ENCODE results near the gene CTSD. TPM values are rescaled to one million over a fixed set of nuclear protein-coding genes. Genes with fewer than 3 reads are reported as not detected.

Gene CTSD
- total RNA-seq, 4 donors from 2014 or later: 385 to 583 (median 429) TPM

DNA sequence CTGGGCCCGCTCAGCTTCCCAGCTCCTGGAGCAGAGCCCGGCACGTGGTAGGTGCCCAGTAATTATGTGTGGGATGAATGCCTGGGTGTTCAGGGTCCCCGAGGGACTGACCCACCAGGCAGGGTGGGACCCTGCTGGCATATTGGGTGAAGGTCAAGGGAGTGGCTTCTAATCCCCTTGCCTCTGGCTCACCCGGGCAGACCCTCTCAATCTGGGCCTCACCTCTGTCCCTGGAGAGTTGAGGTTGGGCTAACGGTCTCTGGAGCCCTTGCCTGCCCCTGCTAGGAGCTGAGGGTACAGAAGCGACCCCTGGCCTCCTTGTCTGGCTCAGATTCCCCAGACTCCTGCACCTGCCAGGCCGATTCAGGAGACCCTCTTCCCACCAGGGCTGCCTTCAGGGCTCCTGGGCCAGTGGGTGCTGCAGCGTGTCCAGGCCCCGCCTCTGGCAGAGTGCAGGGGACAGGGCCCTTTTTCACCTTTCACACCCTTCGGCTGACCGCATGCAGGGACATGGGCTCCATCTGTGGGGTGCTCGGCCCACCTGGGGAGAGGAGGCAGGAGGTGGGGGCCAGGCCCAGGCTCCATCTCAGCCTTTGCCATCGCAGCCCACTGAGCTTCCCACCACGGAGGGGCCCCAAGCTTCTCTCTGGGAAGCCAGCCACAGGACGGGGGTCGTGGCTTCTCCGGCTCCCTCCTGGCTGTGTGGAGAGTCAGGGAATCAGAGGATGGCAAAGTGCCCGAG, 3.8 kb upstream of the CTSD start:
- H3K4me3 ChIP-seq: no peak overlapping the region
- no peak for TF ChIP-seq POLR2A (IDR thresholded peaks at IDR 0.05)
- no peak for TF ChIP-seq EP300 (IDR thresholded peaks at IDR 0.05)
- TF ChIP-seq, protein P1, sequence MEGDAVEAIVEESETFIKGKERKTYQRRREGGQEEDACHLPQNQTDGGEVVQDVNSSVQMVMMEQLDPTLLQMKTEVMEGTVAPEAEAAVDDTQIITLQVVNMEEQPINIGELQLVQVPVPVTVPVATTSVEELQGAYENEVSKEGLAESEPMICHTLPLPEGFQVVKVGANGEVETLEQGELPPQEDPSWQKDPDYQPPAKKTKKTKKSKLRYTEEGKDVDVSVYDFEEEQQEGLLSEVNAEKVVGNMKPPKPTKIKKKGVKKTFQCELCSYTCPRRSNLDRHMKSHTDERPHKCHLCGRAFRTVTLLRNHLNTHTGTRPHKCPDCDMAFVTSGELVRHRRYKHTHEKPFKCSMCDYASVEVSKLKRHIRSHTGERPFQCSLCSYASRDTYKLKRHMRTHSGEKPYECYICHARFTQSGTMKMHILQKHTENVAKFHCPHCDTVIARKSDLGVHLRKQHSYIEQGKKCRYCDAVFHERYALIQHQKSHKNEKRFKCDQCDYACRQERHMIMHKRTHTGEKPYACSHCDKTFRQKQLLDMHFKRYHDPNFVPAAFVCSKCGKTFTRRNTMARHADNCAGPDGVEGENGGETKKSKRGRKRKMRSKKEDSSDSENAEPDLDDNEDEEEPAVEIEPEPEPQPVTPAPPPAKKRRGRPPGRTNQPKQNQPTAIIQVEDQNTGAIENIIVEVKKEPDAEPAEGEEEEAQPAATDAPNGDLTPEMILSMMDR (IDR thresholded peaks at IDR 0.05): no peak

DNA sequence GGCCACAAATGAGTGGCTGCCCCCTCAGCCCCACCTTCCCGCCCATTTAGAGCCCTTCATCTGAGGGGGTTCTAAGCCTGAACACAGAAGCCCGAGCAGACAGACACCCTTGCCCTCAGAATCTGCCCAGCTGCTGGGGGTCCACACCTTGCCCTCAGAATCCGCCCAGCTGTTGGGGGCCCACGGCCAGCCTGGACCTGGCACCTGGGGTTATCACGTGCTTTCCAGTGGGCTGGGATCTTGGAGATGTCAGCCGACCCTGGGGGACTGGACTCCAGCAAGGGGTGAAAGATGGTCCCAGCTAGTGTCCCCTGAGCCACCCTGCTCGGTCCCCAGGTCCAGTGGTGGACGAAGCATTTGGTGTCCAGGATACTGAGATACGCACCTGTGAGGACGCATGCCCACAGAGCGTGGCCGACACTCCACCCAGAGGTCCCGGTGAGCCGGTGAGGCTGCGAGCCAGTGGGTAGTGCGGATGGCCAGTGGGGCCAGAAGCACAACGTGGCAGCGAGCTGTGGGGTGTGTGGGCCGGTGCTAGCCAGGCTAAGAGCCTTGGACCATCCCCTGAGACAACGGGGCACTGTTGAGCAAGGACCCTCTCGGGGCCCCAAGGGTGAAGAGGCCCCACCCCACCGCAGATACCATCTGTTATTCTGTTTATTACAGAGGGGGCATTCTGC, 3.1 kb upstream of the CTSD start:
- no peak for DNase-seq (ENCODE audit: low spot score in 2 of 2)
- Histone ChIP-seq H3K27ac (no peak overlapping the region), H3K36me3 (no peaks in the 10 kb centered on the region), H3K9me3 (no peaks in the 10 kb centered on the region), H3K4me1 (peaks cover 0 to 22% (median 15%) of the 10 kb centered on the region in 4 donors), H3K27me3 (no peaks in the 10 kb centered on the region), H3K4me3 (no peak overlapping the region)
- TF ChIP-seq, protein P1 (IDR thresholded peaks at IDR 0.05): no peak
- TF ChIP-seq EP300 (IDR thresholded peaks at IDR 0.05) (no peak), POLR2A (IDR thresholded peaks at IDR 0.05) (no peak)
- 82 to 94% methylated on average over 5 to 18 of the region's 22 CpGs for WGBS, 2 donors

More for the DNA sequence above, 3.8 kb upstream of the CTSD start:
- Histone ChIP-seq H3K27me3 (no peaks in the 10 kb centered on the region), H3K4me1 (peaks cover 0 to 22% (median 11%) of the 10 kb centered on the region in 4 donors), H3K27ac (no peak overlapping the region), H3K36me3 (no peaks in the 10 kb centered on the region), H3K9me3 (no peaks in the 10 kb centered on the region)
- 72 to 94% methylated on average over 13 to 14 of the region's 19 CpGs for WGBS, 2 donors
- no peak for DNase-seq (ENCODE audit: low spot score in 2 of 2)

DNA sequence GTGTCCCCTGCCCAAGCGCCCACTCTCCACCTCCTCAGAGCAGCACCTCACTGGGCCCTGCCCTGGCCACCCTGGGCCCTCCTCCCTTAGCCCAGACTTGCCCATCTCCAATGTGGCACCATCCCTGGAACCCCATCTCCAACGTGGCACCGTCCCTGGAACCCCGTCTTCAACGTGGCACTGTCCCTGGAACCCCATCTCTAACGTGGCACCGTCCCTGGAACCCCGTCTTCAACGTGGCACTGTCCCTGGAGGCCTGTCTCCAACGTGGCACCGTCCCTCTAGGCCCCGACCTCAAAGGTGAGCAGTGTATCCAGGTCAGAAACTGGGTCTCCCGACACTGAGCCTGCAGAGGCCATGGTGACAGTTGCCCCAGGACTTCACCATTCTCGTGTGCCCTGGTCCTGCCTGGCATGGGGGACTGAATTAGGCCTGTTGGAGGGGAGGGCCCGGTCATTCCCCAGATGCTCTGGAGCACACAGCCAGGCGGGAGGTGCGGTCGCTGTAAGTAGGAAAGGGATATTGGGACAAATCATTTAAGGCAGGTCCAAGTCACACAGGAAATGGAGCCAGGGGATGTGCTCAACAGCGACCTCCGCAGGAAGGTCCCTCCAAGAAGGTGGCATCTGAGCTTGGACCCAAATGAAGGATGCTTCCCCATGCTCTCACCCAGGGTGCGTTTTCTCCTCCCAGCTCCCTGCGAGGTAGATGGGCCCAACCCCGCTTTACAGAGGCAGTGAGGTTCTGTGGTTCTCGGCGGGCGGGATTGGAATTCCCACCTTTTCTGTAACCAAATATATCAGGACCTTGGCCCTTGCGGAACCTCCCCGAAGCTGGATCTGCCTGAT, 2.4 kb upstream of the CTSD start:
- no peaks in the 10 kb centered on the region for H3K9me3 ChIP-seq
- H3K4me3 ChIP-seq: no peak overlapping the region
- H3K27ac ChIP-seq: no peak overlapping the region
- no peaks in the 10 kb centered on the region for H3K27me3 ChIP-seq
- DNase-seq (ENCODE audit: low spot score in 2 of 2): no peak
- TF ChIP-seq POLR2A (IDR thresholded peaks at IDR 0.05) (no peak), EP300 (IDR thresholded peaks at IDR 0.05) (no peak)
- TF ChIP-seq, protein P1 (IDR thresholded peaks at IDR 0.05): no peak
- 83 to 88% methylated on average over 26 to 28 of the region's 28 CpGs for WGBS, 2 donors
- H3K36me3 ChIP-seq: peaks cover 0 to 2% (median 0%) of the 10 kb centered on the region in 3 donors
- H3K4me1 ChIP-seq: peaks cover 0 to 28% (median 22%) of the 10 kb centered on the region in 4 donors

DNA sequence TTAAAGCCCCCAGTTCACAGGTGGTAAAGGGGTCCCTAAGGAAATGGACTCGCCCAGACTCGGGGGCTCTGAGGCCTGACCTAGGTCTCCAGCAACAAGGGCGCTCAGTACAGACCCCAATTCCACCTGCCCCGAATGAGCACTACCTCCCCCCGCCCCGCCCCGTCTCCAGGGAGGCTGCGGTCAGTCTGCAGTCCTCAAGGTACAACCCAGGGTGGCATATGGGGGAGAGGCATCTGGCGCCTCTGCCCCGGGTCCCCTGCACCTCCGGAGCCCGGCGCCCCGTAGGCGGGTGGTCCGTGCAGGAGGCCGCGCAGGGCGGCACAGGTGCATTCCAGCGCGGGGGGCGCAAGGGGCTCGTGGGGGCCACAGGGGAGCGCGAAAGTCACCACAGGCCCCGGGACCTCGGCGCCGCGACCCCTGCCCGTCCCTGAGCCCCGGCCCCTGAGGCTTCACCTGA, 361 bp downstream of the CTSD start:
- peak overlapping the region; percentile 70 to 100 (median 98) for H3K4me3 ChIP-seq
- 4 to 5% methylated on average over 7 to 11 of the region's 32 CpGs for WGBS, 2 donors
- no peak for DNase-seq (ENCODE audit: low spot score in 2 of 2)
- no peak for TF ChIP-seq EP300 (IDR thresholded peaks at IDR 0.05)
- no peak for TF ChIP-seq POLR2A (IDR thresholded peaks at IDR 0.05)
- TF ChIP-seq, protein P1 (IDR thresholded peaks at IDR 0.05): no peak
- H3K36me3 ChIP-seq: peaks cover 0 to 29% (median 7%) of the 10 kb centered on the region in 3 donors
- peak overlapping the region; percentile 94 to 99 (median 96) for H3K27ac ChIP-seq
- peaks cover 4 to 55% (median 49%) of the 10 kb centered on the region in 4 donors for H3K4me1 ChIP-seq
- no peaks in the 10 kb centered on the region for H3K27me3 ChIP-seq
- no peaks in the 10 kb centered on the region for H3K9me3 ChIP-seq

All from tibial nerve (tissue), 4 donors.